Adipocyte (in vitro differentiated cells): ENCODE measurements around the gene ALG1.
"Not testable (repeated sequence)": the region's sequence is repeated elsewhere in the genome, so short reads cannot be mapped to it uniquely, and the experiment has no call there.

Experiments
- DNase-seq: peaks from one replicate; pipeline ENCODE4 v3.0.0-alpha.2; 2015; ENCODE audit warnings: low read depth
- H3K27me3 ChIP-seq: replicated peaks from 2 replicates; pipeline ENCODE4 v1.7.0; 2013; ENCODE audit warnings: mild to moderate bottlenecking, low read length, moderate library complexity; ENCODE audit not compliant: control insufficient read depth, insufficient read depth
- H3K36me3 ChIP-seq: 2 replicates; pipeline ENCODE4 v1.7.0; 2013; ENCODE audit warnings: low read length, mild to moderate bottlenecking, moderate library complexity; ENCODE audit not compliant: control insufficient read depth, insufficient read depth, severe bottlenecking
- H3K4me1 ChIP-seq: 2 replicates; pipeline ENCODE4 v1.7.0; 2013; ENCODE audit warnings: mild to moderate bottlenecking, low read length, moderate library complexity; ENCODE audit not compliant: control insufficient read depth, insufficient read depth
- H3K4me3 ChIP-seq: 2 replicates; pipeline ENCODE4 v1.7.0; 2013; ENCODE audit warnings: mild to moderate bottlenecking, low read length, moderate library complexity
- H3K9ac ChIP-seq: 2 replicates; pipeline ENCODE4 v1.7.0; 2013; ENCODE audit warnings: mild to moderate bottlenecking, low read length, moderate library complexity
- H3K9me3 ChIP-seq: 2 replicates; pipeline ENCODE4 v1.7.0; 2013; ENCODE audit warnings: mild to moderate bottlenecking, low read length, moderate library complexity; ENCODE audit not compliant: control insufficient read depth

The ALG1 gene

DNA sequence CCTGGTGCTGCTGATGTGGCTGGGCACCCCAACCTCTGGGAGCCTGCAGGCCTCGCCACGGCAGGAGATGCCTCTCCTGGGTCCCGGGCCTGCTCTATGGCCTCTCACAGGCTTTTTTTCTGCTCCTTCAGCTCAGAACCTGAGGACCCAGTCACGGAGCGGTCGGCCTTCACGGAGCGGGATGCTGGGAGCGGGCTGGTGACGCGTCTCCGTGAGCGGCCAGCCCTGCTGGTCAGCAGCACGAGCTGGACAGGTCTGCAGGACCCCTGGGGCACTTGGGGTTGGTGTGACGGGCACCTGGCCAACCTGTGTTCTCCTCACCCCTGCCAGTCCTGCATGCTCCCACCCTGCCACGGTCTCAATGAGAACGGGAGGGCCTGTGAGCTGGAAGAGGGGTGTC, 7.0 kb downstream of the ALG1 start:
- Histone ChIP-seq H3K4me1 (no peaks in the 10 kb centered on the region), H3K9ac (no peak overlapping the region), H3K36me3 (peaks cover 26% of the 10 kb centered on the region), H3K4me3 (no peak overlapping the region), H3K9me3 (no peaks in the 10 kb centered on the region), H3K27me3 (no peaks in the 10 kb centered on the region)
- DNase-seq, result no peak

DNA sequence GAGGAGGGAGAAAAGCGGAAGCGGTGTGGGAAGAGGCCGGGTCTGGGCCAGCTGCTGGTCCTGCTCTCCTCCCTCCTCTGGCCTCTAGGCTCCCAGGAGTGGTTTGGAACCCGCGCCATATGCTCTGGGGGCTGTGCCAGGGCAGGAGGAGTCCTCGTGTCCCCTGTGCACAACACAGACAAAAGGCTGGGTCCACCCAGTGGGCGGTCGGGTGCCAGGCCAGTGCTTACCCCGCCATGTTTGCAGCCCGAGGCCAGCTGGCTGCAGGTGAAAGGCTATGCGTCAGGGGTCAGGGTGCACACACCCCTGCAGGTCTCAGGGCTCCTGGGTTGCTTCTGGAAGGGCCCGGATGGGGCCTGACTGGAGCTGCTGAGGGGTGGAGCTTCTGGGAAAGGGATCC, 8.8 kb downstream of the ALG1 start:
- DNase-seq, H3K4me1 ChIP-seq, H3K4me3 ChIP-seq, H3K27me3 ChIP-seq, H3K9me3 ChIP-seq, H3K9ac ChIP-seq: not testable (repeated sequence)
- peaks cover 26% of the 10 kb centered on the region for H3K36me3 ChIP-seq

DNA sequence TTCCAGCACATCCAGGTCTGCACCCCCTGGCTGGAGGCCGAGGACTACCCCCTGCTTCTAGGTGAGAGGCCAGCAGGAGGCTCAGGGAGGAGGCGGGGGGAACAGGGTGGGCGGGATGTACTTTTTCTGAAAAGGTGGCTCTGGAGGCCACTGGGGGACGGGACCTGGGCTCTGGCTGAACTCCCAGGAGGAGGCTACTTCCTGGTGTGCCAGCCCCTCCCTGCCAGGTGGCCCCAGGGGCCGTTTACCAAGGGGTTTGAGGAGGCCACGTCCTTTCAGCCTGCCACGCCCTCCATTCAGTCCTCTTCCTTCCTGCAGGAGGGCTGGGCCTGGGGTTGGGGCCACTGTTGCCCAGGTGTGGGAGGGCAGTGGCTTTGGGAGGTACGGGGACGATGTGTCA, 9.4 kb downstream of the ALG1 start:
- not testable (repeated sequence) for H3K9me3 ChIP-seq

DNA sequence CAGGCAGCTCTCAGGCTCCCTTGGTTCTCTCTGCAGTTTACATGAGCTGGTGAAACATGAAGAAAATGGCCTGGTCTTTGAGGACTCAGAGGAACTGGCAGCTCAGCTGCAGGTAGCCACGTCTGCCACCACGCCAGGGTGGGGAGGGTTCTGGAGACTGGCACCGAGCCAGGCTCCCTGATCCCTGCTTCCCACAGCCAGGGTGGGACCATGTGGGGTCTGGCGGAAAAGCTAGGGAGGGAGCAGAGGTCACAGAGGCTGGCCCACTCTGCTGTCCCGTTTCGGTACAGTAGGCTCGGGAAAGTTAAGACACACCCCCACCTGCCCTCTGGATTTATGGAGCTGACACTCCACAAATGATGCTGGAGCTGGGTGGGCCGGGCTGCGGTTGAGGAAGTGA, 12.0 kb downstream of the ALG1 start:
- not testable (repeated sequence) for H3K9ac ChIP-seq, DNase-seq, H3K27me3 ChIP-seq, H3K36me3 ChIP-seq, H3K4me1 ChIP-seq, H3K9me3 ChIP-seq, H3K4me3 ChIP-seq

More for the DNA sequence above, 9.4 kb downstream of the ALG1 start:
- peaks cover 21% of the 10 kb centered on the region for H3K36me3 ChIP-seq
- not testable (repeated sequence) for H3K9ac ChIP-seq, H3K4me1 ChIP-seq, DNase-seq, H3K4me3 ChIP-seq, H3K27me3 ChIP-seq

GRCh38 chr16:5084099-5084731, 12.6 kb downstream of the ALG1 start:
- H3K36me3 ChIP-seq, H3K27me3 ChIP-seq, DNase-seq, H3K4me1 ChIP-seq, H3K4me3 ChIP-seq, H3K9me3 ChIP-seq, H3K9ac ChIP-seq: not testable (repeated sequence)

GRCh38 chr16:5084802-5085201, 13.2 kb downstream of the ALG1 start:
- DNase-seq, result peak; percentile 70
- H3K9ac ChIP-seq, result not testable (repeated sequence)

DNA sequence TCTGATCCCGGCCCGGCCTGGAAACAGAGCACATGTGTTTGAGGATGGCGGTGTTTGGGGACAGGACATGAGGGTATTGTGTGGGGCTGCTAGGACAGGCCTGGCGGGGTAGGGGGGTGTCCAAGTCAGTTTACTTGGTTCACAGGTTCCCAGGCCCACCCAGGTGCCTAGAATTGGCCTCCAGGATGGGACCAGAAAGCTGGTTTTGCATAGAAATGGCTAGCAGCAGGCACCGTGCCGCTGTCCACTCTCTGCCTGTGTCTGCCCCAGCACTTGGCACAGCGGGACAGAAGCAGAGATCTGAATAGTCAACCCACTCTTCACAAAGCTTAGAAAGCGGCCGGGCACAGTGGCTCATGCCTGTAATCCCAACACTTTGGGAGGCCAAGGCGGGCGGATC, 14.1 kb downstream of the ALG1 start:
- H3K4me3 ChIP-seq, H3K9me3 ChIP-seq, DNase-seq, H3K9ac ChIP-seq, H3K4me1 ChIP-seq, H3K36me3 ChIP-seq, H3K27me3 ChIP-seq: not testable (repeated sequence)

More at GRCh38 chr16:5084802-5085201, 13.2 kb downstream of the ALG1 start:
- not testable (repeated sequence) for H3K4me3 ChIP-seq, H3K27me3 ChIP-seq, H3K9me3 ChIP-seq, H3K4me1 ChIP-seq, H3K36me3 ChIP-seq

DNA sequence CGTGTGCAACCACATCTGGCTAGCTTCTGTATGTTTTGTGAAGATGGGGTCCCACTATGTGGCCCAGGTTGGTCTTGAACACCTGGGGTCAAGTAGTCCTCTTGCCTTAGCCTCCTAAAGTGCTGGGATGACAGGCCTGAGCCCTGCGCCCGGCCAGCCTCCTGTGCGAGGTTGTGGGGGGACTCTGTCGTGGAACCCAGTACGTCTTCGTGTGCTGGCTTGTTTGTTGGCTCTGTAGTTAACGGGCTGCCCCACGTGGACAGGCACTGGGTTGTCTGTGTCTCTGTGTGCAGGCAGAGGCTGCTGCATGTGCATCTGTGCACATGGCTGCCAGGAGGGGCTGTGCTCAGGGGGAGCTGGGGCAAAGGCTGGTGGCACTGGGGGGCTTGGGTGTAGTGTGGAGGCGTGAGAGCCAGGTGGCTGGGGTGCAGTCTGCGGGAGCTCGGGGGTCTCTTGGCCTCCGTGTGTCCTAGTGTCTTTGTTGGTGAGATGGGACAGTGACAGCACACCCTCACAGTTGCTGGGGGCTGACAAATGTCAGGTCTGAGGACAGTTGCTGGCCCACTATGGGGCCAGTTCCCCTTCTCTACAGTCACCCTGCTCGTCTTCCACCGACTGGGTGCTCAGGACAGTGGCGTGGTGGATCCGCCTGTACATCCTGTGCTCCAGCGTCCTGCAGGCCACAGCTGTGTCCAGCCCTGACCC, 16.6 kb downstream of the ALG1 start:
- H3K4me1 ChIP-seq, H3K9me3 ChIP-seq, H3K27me3 ChIP-seq, H3K9ac ChIP-seq, H3K36me3 ChIP-seq, DNase-seq, H3K4me3 ChIP-seq: not testable (repeated sequence)

DNA sequence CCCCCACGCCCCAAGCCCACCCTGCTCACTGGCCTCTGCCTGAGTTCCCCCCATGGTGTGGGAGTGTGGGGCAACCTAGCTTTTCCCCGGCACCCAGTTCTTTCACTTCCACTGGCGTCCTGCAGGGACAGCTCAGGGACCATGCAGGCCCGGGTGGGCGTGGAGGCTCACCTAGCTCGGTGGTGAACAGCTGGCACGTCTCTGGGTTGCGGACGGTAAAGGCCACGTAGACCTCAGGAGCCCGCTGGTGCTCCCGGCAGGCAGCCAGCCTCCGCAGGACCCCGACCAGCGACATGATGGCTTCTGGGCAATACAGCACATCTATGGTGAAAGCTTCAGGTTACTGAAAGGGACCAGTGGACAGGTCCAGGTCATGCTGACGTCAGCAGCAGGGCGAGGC, 17.3 kb downstream of the ALG1 start:
- H3K36me3 ChIP-seq, H3K9ac ChIP-seq, H3K9me3 ChIP-seq, H3K27me3 ChIP-seq, H3K4me3 ChIP-seq, H3K4me1 ChIP-seq, DNase-seq: not testable (repeated sequence)

- H3K9me3 ChIP-seq, result not testable (repeated sequence)
Measured at GRCh38 chr16:5089911-5090555, 18.4 kb downstream of the ALG1 start.

GRCh38 chr16:5090592-5090991, 18.9 kb downstream of the ALG1 start:
- H3K4me3 ChIP-seq, DNase-seq, H3K27me3 ChIP-seq, H3K4me1 ChIP-seq, H3K9ac ChIP-seq, H3K9me3 ChIP-seq, H3K36me3 ChIP-seq: not testable (repeated sequence)

More at GRCh38 chr16:5089911-5090555, 18.4 kb downstream of the ALG1 start:
- not testable (repeated sequence) for DNase-seq, H3K27me3 ChIP-seq, H3K4me3 ChIP-seq, H3K9ac ChIP-seq, H3K36me3 ChIP-seq, H3K4me1 ChIP-seq
